Activated CD4-positive, alpha-beta memory T cell treated with anti-CD3 and anti-CD28 coated beads for 36 hours (primary cell): ENCODE measurements around the gene DNM2. TPM values are rescaled to one million over a fixed set of nuclear protein-coding genes. Genes with fewer than 3 reads are reported as not detected.

Source experiments
- CTCF ChIA-PET: fragments of 350-600 bp; sonication (Branson Sonifier 250); formaldehyde crosslinking; loops from one replicate; lab custom pipeline; 2021; ENCODE audit warnings: antibody characterized with exemption, inconsistent platforms; lab: Charles Lee
- POLR2A ChIA-PET: fragments of 350-600 bp; sonication (Branson Sonifier 250); formaldehyde crosslinking; loops from one replicate; lab custom pipeline; 2021; ENCODE audit warnings: antibody characterized with exemption; lab: Charles Lee
- DNase-seq: peaks from one replicate; pipeline ENCODE4 v3.0.0-alpha.2; 2020
- H3K27ac Mint-ChIP-seq: one replicate; pipeline ENCODE4 v1.8.0; 2021; ENCODE audit warnings: mixed read lengths
- H3K27me3 Mint-ChIP-seq: one replicate; pipeline ENCODE4 v1.8.0; 2021; ENCODE audit warnings: mixed read lengths
- H3K36me3 Mint-ChIP-seq: one replicate; pipeline ENCODE4 v1.8.0; 2021; ENCODE audit warnings: mixed read lengths
- H3K4me1 Mint-ChIP-seq: one replicate; pipeline ENCODE4 v1.8.0; 2021; ENCODE audit warnings: low read depth, mixed read lengths
- H3K4me3 Mint-ChIP-seq: one replicate; pipeline ENCODE4 v1.8.0; 2021; ENCODE audit warnings: mild to moderate bottlenecking, mixed read lengths
- H3K9me3 Mint-ChIP-seq: one replicate; pipeline ENCODE4 v1.8.0; 2021; ENCODE audit warnings: mixed read lengths
- intact Hi-C: fragments of 100-400 bp; cut with micrococcal nuclease; formaldehyde crosslinking; loops from one replicate; pipeline ENCODE4 v1.15.1; 2023
- total RNA-seq, 2 experiments: library from RNA; stranded (reverse); gene quantifications; one replicate each; pipeline ENCODE4 v1.2.3, GENCODE V29; 2021

The DNM2 gene
- total RNA-seq, 2 experiments from 2014 or later: 171 to 173 TPM

DNA sequence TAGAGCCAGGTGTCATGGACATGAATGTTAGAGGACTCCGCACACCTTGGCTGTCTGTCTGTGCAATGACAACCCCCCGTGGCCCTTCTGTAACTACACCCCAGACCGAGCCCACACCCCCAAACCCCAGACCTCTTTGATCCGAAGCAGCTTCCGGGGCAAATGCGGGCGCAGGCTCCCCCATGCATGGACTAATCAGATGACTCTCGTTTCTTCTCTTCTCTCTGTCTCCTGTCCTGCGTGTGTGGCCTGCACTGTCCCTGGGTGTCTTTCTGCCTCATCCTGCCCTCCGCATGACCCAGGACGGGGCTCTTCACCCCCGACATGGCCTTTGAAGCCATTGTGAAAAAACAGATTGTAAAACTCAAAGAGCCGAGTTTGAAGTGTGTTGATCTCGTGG, 79.2 kb downstream of the DNM2 start:
- Mint-ChIP-seq H3K4me1 (peaks cover 32% of the 10 kb centered on the region), H3K36me3 (peaks cover 29% of the 10 kb centered on the region), H3K27me3 (no peaks in the 10 kb centered on the region), H3K4me3 (peak overlapping the region; percentile 76), H3K27ac (peak overlapping the region; percentile 99), H3K9me3 (no peaks in the 10 kb centered on the region)
- CTCF ChIA-PET: interaction anchor here (0.9 to 2.4 kb wide), 5 partner anchors 14 to 80 kb away, joined by 3 to 10 read pairs (median 8); partner anchors contain the start of gene DNM2
- POLR2A ChIA-PET: interaction anchor here (0.6 kb wide), 1 partner anchor 39 kb away, joined by 3 read pairs; the partner anchor contains the start of gene TMED1
- peak; percentile 70 for DNase-seq
- intact Hi-C loops: loop anchor here (1.0 to 10.0 kb wide), 9 partner anchors 12 to 298 kb away; partner anchors contain the start of genes CARM1, CDKN2D and TMED1

DNA sequence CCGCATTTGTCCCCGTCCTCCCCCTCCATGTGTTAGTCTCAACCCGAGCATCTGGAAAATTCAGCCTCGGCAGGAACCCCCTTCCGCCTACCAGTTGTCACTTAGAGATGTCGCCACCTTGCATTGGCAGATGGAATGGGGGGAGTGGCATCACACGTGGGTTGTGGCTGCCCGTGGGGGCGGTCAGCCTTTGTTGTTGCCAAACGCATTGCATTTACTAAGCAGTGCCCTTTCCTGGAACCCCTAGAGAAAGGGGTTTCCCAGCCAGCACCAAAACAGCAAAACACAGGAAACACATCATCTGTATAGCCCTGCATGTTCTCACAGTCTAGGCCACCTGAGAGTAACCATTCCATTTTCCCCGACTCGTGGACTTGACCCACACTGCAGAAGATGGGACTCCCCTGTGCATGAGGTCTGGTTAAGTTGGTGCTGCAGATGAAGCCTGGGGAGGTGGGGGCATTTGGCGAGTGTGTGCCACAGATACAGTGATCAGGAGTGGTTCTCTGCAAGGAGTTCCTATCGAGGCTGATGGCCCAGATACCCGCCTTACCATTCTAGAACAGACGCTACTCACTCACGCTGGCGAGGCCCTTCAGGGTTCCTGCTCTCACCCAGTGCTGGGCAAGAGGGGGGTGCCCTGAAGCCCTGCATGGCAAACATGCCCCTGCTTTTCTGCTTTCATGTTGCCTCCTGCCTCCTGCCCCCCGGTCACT, 79.8 kb downstream of the DNM2 start:
- Mint-ChIP-seq H3K27me3 (no peaks in the 10 kb centered on the region), H3K9me3 (no peaks in the 10 kb centered on the region), H3K4me3 (peak overlapping the region; percentile 76), H3K27ac (peak overlapping the region; percentile 99), H3K4me1 (peaks cover 32% of the 10 kb centered on the region), H3K36me3 (peaks cover 29% of the 10 kb centered on the region)
- CTCF ChIA-PET: interaction anchor here (0.9 to 2.4 kb wide), 7 partner anchors 14 to 98 kb away, joined by 3 to 10 read pairs (median 5); partner anchors contain the start of gene DNM2
- DNase-seq: peak; percentile 98
- POLR2A ChIA-PET: interaction anchor here (0.6 kb wide), 1 partner anchor 38 kb away, joined by 3 read pairs; the partner anchor contains the start of gene TMED1
- intact Hi-C loops: loop anchor here (1.0 to 10.0 kb wide), 9 partner anchors 12 to 297 kb away; partner anchors contain the start of genes CARM1, CDKN2D and TMED1

DNA sequence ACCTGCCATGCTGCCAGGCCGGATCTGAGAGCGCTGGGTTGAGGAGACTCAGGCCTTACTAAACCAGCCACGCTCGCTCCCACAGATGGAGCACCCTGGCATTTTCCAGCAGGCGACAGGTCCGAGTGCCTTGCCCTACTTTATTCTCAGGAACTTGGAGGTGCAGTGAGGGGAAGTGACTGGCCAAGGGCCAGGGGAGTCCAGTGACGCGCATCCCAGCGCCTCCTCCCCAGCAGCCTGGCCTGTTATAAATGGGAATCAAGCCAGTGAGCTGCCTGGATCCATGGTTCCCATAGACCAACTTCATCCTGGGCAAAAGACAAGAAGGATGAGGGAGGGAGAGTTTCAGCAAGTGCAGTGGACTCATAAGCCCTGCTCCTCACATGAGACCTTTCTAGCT, 82.6 kb downstream of the DNM2 start:
- Mint-ChIP-seq H3K27me3 (no peaks in the 10 kb centered on the region), H3K9me3 (no peaks in the 10 kb centered on the region), H3K36me3 (peaks cover 29% of the 10 kb centered on the region), H3K4me1 (peaks cover 29% of the 10 kb centered on the region), H3K4me3 (no peak overlapping the region), H3K27ac (peak overlapping the region; percentile 99)
- no peak for DNase-seq
- CTCF ChIA-PET: interaction anchor here (0.6 kb wide), 1 partner anchor 220 kb away, joined by 3 read pairs; no protein-coding TSS in a partner anchor
- intact Hi-C loops: no loop called here
- POLR2A ChIA-PET: interaction anchor here (1.0 kb wide), 1 partner anchor 9 kb away, joined by 4 read pairs; no protein-coding TSS in a partner anchor

DNA sequence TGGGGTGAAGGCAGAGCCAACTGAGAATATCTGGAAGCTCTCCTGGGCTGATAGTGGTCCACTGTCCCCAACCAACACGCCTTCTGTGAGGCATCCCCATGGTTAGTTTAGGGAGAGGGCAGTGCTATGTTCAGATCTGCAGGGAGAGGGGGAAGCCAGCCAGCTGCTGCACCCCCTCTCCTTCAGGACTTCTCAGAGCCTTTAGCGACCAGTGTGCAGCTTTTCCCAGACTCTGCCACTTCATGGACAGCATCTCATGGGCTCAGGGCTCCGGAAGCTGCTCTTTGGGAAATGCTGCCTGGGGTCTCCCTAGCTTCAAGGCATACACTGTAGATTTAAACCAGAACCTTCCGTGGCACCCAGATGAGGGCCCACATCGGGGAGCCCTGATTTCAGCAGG, 84.6 kb downstream of the DNM2 start:
- H3K36me3 Mint-ChIP-seq: peaks cover 26% of the 10 kb centered on the region
- ChIA-PET CTCF (interaction anchor here (1.0 kb wide), 1 partner anchor 56 kb away, joined by 3 read pairs; no protein-coding TSS in a partner anchor), POLR2A (no interaction called here)
- no peak overlapping the region for H3K4me3 Mint-ChIP-seq
- H3K27ac Mint-ChIP-seq: no peak overlapping the region
- H3K27me3 Mint-ChIP-seq: no peaks in the 10 kb centered on the region
- H3K9me3 Mint-ChIP-seq: no peaks in the 10 kb centered on the region
- H3K4me1 Mint-ChIP-seq: peaks cover 20% of the 10 kb centered on the region
- intact Hi-C loops: no loop called here
- no peak for DNase-seq

DNA sequence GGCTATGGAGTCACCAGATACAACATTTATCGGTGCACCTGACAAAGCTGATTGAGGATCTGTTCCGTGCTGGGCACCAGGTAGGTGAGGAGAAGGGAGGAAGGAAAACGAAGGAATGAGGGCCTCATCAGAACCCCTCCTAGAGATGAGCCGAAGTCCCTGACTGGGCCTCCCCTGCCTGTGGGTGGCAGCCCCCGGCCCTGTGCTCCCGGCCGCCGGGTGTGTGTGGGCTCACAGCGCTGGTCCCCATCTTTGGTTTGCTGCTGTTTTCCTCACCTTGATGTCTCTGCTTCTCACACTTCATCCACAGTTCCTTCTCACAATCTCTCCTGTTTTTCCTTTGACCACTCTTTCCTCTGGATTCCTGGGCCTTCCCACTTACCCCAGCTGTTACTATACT, 85.4 kb downstream of the DNM2 start:
- H3K4me1 Mint-ChIP-seq: peaks cover 16% of the 10 kb centered on the region
- H3K4me3 Mint-ChIP-seq: no peak overlapping the region

DNA sequence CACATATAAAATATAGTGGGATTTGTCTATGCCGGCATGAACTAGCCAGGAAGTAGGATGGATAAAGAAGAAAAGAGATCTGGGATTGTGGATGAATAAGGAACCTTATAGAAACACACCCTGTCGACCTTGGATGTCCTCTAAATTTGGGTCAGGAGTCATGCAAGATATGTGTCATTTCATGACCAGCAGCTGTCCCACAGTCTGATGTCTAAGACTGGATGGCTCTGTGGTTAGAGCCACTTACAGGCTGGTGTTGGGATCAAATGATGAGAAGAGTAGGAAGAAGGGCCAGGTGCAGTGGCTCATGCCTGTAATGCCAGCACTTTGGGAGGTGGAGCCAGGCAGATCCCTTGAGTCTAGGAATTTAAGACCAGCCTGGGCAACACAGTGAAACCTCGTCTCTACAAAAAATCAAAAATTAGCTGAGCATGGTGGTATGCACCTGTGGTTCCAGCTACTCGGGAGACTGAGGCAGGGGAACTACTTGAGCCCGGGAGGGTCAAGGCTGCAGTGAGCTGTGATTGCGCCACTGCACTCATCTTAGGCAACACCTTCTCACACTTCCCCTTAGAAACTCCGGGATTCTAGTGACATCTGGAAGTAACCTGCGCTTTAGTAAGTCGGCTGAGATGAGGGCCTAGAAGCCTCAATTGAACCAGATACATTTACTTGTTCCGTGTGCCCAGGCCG, 87.3 kb downstream of the DNM2 start:
- intact Hi-C loops: no loop called here
- DNase-seq: no peak
- Mint-ChIP-seq H3K4me1 (peaks cover 15% of the 10 kb centered on the region), H3K9me3 (no peaks in the 10 kb centered on the region), H3K27ac (peak overlapping the region; percentile 30), H3K4me3 (no peak overlapping the region), H3K36me3 (peaks cover 36% of the 10 kb centered on the region), H3K27me3 (no peaks in the 10 kb centered on the region)
- ChIA-PET POLR2A (no interaction called here), CTCF (interaction anchor here (2.2 kb wide), 1 partner anchor 88 kb away, joined by 12 read pairs; the partner anchor contains the start of gene DNM2)

More for the DNA sequence above, 85.4 kb downstream of the DNM2 start:
- no peak for DNase-seq
- Mint-ChIP-seq H3K9me3 (no peaks in the 10 kb centered on the region), H3K36me3 (peaks cover 27% of the 10 kb centered on the region), H3K27ac (no peak overlapping the region), H3K27me3 (no peaks in the 10 kb centered on the region)
- ChIA-PET POLR2A (no interaction called here), CTCF (interaction anchor here (1.0 kb wide), 1 partner anchor 55 kb away, joined by 3 read pairs; no protein-coding TSS in a partner anchor)
- intact Hi-C loops: no loop called here

DNA sequence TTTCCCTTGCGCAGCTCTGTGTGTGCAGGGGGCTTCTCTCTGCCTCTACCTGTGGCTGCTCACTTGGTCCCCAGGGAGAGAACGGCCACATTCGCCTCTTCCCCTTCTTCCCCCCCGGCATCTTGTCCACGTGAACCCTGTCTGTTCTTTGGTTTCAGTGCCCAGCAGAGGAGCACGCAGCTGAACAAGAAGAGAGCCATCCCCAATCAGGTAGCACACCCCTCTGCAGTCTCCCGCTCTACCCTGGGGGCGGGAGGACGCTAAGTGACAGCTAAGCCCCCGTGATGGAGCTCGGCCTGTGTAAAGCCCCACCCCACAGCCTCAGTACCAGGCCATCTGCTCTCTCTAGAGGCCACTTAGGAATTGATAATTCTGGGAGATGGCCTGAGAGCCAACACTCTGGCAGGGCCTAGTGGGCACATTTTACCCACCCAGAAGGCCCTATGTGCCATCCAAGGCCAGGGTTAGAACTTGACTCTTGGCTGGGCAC, 87.9 kb downstream of the DNM2 start:
- DNase-seq: no peak
- H3K9me3 Mint-ChIP-seq: no peaks in the 10 kb centered on the region
- CTCF ChIA-PET: interaction anchor here (0.9 to 2.2 kb wide), 2 partner anchors 59 to 89 kb away, joined by 4 to 12 read pairs; partner anchors contain the start of gene DNM2
- POLR2A ChIA-PET: no interaction called here
- no peak overlapping the region for H3K4me3 Mint-ChIP-seq
- H3K36me3 Mint-ChIP-seq: peaks cover 34% of the 10 kb centered on the region
- H3K4me1 Mint-ChIP-seq: peaks cover 15% of the 10 kb centered on the region
- intact Hi-C loops: no loop called here
- H3K27me3 Mint-ChIP-seq: no peaks in the 10 kb centered on the region
- no peak overlapping the region for H3K27ac Mint-ChIP-seq

DNA sequence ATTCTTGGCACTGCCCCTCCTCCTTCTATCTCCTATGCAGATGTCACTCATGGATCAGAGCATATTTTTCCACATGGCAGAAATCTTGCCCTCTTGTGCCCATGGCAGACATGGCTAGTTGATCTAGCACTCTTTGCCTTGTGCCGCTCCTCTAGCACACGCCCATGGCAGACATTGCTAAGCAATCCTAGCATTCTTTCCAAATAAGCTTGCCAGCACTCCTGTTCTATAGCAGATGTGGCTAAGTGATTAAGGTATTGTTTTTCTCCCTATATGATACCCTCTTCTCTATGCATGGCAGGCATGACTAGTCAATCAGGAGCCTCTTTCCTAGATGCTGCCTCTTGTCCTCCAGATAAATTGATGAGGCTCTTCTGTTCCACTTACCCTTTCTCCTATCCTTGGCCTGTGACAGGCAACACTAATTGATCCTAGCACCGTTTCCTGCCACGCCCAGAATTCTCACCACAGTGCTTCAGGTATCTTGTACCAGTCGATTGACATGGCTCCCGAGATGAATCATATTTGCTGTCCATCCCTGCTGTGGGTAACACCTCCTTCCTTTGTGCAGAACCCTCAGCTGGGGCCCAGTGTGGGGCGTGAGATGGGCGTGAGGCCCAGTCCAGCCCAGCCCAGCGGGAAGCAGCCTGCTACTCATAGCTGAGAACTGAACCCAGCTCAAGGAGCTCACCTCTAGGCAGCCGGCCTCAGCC, 91.2 kb downstream of the DNM2 start:
- ChIA-PET CTCF (interaction anchor here (1.4 kb wide), 1 partner anchor 107 kb away, joined by 3 read pairs; no protein-coding TSS in a partner anchor), POLR2A (interaction anchor here (1.4 kb wide), 1 partner anchor 9 kb away, joined by 4 read pairs; no protein-coding TSS in a partner anchor)
- Mint-ChIP-seq H3K9me3 (no peaks in the 10 kb centered on the region), H3K4me3 (no peak overlapping the region), H3K36me3 (peaks cover 29% of the 10 kb centered on the region), H3K4me1 (peaks cover 30% of the 10 kb centered on the region), H3K27me3 (no peaks in the 10 kb centered on the region), H3K27ac (peak overlapping the region; percentile 77)
- peak; percentile 80 for DNase-seq
- intact Hi-C loops: loop anchor here (1.0 kb wide), 1 partner anchor 12 kb away; no protein-coding TSS in a partner anchor

DNA sequence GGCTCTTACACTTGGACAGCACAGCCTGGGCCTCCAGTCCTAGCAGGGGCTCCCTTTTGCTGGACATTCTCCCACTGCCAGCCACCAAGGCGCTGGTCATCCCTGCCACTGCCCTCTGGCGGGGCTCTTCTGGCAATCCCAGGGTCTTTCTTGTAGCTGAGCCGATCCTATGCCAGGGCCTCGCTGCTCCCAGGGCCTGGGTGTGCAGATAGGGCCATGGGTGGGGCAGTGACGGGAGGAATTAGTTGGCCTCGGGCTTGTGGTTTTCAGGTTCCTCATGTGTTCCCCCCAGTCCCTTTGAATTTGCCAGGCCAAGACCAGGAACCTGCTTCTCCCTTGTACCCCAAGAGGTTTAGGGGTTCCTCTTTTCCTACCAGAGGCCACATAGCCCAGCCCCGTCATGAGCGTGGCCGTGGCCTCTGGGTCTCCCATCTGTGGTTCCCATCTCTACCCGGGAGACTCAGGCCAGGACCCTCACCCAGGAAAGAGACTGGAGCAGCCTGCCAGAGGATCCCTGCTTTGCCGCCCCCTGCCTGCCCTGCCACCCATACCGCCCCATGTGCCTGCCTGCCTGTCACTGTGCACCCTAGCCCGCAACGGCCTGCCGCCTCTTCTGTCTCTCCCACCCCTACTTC, 91.9 kb downstream of the DNM2 start:
- H3K27ac Mint-ChIP-seq: peak overlapping the region; percentile 77
- H3K27me3 Mint-ChIP-seq: no peaks in the 10 kb centered on the region
- no peak overlapping the region for H3K4me3 Mint-ChIP-seq
- ChIA-PET CTCF (interaction anchor here (1.4 kb wide), 1 partner anchor 108 kb away, joined by 3 read pairs; no protein-coding TSS in a partner anchor), POLR2A (interaction anchor here (1.4 kb wide), 1 partner anchor 10 kb away, joined by 4 read pairs; no protein-coding TSS in a partner anchor)
- H3K4me1 Mint-ChIP-seq: peaks cover 30% of the 10 kb centered on the region
- intact Hi-C loops: loop anchor here (1.0 kb wide), 1 partner anchor 12 kb away; no protein-coding TSS in a partner anchor
- H3K36me3 Mint-ChIP-seq: peaks cover 33% of the 10 kb centered on the region
- DNase-seq: no peak
- H3K9me3 Mint-ChIP-seq: no peaks in the 10 kb centered on the region

DNA sequence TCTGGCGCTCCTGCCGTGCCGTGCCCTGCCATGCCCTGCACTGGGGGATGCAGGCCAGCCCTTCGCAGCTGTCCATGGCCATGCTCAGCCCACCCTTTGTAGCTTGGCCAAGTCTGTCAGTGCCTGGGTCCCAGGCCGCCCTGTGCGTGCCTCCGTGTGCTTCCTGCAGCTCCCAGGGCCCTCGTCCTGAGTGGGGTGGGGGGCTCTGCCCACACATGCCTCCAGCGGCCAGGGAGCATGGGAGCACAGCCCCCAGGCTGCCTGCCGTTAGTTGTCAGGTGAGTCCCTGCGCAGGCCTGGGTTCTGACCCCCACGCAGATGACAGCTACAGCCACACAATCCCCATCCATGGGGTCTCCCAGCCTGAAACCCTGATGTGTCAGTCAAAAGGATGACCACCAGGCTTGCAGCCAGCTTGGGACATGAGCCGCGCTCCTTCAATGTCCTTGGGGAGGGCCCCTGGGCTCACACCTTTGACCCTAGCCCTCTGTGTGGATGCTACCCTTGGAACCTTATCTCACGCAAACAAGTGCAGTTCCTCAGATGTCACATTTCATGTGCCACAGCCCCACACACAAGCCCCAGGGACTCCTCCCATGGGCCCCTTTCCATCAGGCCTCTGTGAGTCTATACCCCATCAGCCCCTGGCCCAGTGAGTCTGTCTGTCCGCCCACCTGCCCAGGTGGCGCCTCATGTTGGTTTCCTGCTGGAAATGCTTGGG, 93.7 kb downstream of the DNM2 start:
- peak overlapping the region; percentile 90 for H3K27ac Mint-ChIP-seq
- POLR2A ChIA-PET: no interaction called here
- H3K4me3 Mint-ChIP-seq: no peak overlapping the region
- DNase-seq: no peak
- peaks cover 30% of the 10 kb centered on the region for H3K4me1 Mint-ChIP-seq
- H3K27me3 Mint-ChIP-seq: no peaks in the 10 kb centered on the region
- CTCF ChIA-PET: interaction anchor here (1.3 to 1.5 kb wide), 2 partner anchors 15 to 94 kb away, joined by 3 to 4 read pairs; partner anchors contain the start of gene DNM2
- intact Hi-C loops: no loop called here
- peaks cover 27% of the 10 kb centered on the region for H3K36me3 Mint-ChIP-seq
- H3K9me3 Mint-ChIP-seq: no peaks in the 10 kb centered on the region
